OCI-LY7 (cell line): Measurements from ENCODE around the gene TMEM106C.

Source experiments
- CTCF ChIP-seq: fragments of 200-600 bp; sonication (generic); conservative IDR thresholded peaks from 2 replicates; pipeline ENCODE4 v1.5.1; 2014; ENCODE audit warnings: mild to moderate bottlenecking, antibody characterized with exemption, low read length, moderate library complexity, mixed read lengths
- EZH2phosphoT487 ChIP-seq: fragments of 200-600 bp; sonication (generic); IDR thresholded peaks from 2 replicates; pipeline ENCODE4 v1.6.1; 2018; ENCODE audit warnings: low read depth, borderline replicate concordance, mild to moderate bottlenecking, mixed run types, antibody characterized with exemption, low read length, moderate library complexity, mixed read lengths

- TF ChIP-seq CTCF (no peak), EZH2phosphoT487 (no peak)
Observed at GRCh38 chr12:48012070-48012469, 48.7 kb downstream of the TMEM106C start.
